PFSK-1 (cell line): ENCODE data around the gene TGM6.

Experiments
- FOXP2 ChIP-seq: optimal IDR thresholded peaks from 2 replicates; pipeline ENCODE3; 2011; ENCODE audit warnings: borderline replicate concordance, control low read depth, inconsistent platforms; ENCODE audit not compliant: insufficient read depth; ENCODE audit errors: extremely low read length, extremely low read depth
- POLR2AphosphoS5 ChIP-seq: IDR thresholded peaks from 2 replicates; pipeline ENCODE4 v1.6.1; 2012; ENCODE audit warnings: low read depth, mild to moderate bottlenecking, control low read depth, low read length, moderate library complexity
- SIN3A ChIP-seq: IDR thresholded peaks from 2 replicates; pipeline ENCODE4 v1.6.1; 2012; ENCODE audit warnings: mild to moderate bottlenecking, low read length, moderate library complexity, borderline replicate concordance; ENCODE audit not compliant: insufficient read depth
- TAF1 ChIP-seq: IDR thresholded peaks from 2 replicates; pipeline ENCODE4 v1.6.1; 2012; ENCODE audit warnings: low read length, control low read depth, borderline replicate concordance; ENCODE audit not compliant: insufficient read depth
- TF ChIP-seq, protein P1 (sequence below), 2 experiments: IDR thresholded peaks; 2 replicates each; pipeline versions ENCODE4 v1.6.1 to v1.8.0; 2011 to 2012; ENCODE audit warnings: low read depth in 2 of 2, low read length in 2 of 2, control low read depth in 1 of 2, inconsistent platforms in 1 of 2, mild to moderate bottlenecking in 1 of 2, moderate library complexity in 1 of 2; ENCODE audit not compliant: insufficient read depth in 1 of 2

DNA sequence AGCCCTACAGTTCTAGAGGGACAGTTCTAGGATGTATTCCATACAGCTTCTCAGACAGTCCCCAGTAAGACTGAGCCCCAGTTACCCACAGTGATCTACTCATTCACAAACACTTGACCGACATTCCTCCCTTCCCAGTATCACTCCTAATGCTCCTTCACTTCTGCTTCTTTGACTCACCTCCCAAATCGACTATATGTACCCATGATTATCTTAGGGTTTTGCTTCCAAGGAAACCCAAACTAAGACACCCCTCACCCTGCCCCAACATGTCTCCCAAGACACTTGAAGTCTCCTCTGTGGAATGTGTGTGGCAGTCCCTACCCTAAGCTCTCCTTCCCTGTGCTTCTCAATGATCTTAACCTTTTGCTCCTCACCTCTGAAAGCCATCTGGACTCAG, 23.6 kb upstream of the TGM6 start:
- TF ChIP-seq POLR2AphosphoS5 (no peak), SIN3A (no peak), TAF1 (no peak), FOXP2 (no peak)
- TF ChIP-seq, protein P1, sequence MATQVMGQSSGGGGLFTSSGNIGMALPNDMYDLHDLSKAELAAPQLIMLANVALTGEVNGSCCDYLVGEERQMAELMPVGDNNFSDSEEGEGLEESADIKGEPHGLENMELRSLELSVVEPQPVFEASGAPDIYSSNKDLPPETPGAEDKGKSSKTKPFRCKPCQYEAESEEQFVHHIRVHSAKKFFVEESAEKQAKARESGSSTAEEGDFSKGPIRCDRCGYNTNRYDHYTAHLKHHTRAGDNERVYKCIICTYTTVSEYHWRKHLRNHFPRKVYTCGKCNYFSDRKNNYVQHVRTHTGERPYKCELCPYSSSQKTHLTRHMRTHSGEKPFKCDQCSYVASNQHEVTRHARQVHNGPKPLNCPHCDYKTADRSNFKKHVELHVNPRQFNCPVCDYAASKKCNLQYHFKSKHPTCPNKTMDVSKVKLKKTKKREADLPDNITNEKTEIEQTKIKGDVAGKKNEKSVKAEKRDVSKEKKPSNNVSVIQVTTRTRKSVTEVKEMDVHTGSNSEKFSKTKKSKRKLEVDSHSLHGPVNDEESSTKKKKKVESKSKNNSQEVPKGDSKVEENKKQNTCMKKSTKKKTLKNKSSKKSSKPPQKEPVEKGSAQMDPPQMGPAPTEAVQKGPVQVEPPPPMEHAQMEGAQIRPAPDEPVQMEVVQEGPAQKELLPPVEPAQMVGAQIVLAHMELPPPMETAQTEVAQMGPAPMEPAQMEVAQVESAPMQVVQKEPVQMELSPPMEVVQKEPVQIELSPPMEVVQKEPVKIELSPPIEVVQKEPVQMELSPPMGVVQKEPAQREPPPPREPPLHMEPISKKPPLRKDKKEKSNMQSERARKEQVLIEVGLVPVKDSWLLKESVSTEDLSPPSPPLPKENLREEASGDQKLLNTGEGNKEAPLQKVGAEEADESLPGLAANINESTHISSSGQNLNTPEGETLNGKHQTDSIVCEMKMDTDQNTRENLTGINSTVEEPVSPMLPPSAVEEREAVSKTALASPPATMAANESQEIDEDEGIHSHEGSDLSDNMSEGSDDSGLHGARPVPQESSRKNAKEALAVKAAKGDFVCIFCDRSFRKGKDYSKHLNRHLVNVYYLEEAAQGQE (IDR thresholded peaks at IDR 0.05; ENCODE audit: insufficient read depth in 1 of 2, low read depth in 2 of 2, low read length in 2 of 2), result no peak
